Measurements from ENCODE around the gene NAB1. TPM values are rescaled to one million over a fixed set of nuclear protein-coding genes. Genes with fewer than 3 reads are reported as not detected.

The NAB1 gene
- total RNA-seq, 1 donor from 2014 or later = 71.5 TPM

GRCh38 chr2:190637281-190637734 is 11.6 kb upstream of the NAB1 start:
- Histone ChIP-seq H3K9ac (no peak overlapping the region), H3F3A (ENCODE audit: low read depth) (no peaks in the 10 kb centered on the region), H3K36me3 (no peaks in the 10 kb centered on the region), H3K4me3 (no peak overlapping the region), H4K20me1 (ENCODE audit: low read depth) (no peaks in the 10 kb centered on the region), H3K4me2 (no peak overlapping the region), H3K4me1 (no peaks in the 10 kb centered on the region), H3K79me2 (ENCODE audit: low read depth) (no peaks in the 10 kb centered on the region), H3K27ac (no peak overlapping the region), H2AFZ (replicated peaks) (peak overlapping the region; percentile 72), H3K27me3 (no peaks in the 10 kb centered on the region), H3K9me3 (ENCODE audit: low read depth) (no peaks in the 10 kb centered on the region)
- Mint-ChIP-seq H3K4me1 (peaks cover 22% of the 10 kb centered on the region), H3K27ac (peak overlapping the region; percentile 11), H3K27me3 (ENCODE audit: insufficient read depth, low read depth) (no peaks in the 10 kb centered on the region), H3K9me3 (no peaks in the 10 kb centered on the region), H3K36me3 (no peaks in the 10 kb centered on the region), H3K4me3 (no peak overlapping the region)
- no peak for DNase-seq (ENCODE audit: low spot score)
- TF ChIP-seq EZH2 (IDR thresholded peaks at IDR 0.05) (no peak), CTCF (IDR thresholded peaks at IDR 0.05) (no peak), EZH2phosphoT487 (IDR thresholded peaks at IDR 0.05) (no peak)

DNA sequence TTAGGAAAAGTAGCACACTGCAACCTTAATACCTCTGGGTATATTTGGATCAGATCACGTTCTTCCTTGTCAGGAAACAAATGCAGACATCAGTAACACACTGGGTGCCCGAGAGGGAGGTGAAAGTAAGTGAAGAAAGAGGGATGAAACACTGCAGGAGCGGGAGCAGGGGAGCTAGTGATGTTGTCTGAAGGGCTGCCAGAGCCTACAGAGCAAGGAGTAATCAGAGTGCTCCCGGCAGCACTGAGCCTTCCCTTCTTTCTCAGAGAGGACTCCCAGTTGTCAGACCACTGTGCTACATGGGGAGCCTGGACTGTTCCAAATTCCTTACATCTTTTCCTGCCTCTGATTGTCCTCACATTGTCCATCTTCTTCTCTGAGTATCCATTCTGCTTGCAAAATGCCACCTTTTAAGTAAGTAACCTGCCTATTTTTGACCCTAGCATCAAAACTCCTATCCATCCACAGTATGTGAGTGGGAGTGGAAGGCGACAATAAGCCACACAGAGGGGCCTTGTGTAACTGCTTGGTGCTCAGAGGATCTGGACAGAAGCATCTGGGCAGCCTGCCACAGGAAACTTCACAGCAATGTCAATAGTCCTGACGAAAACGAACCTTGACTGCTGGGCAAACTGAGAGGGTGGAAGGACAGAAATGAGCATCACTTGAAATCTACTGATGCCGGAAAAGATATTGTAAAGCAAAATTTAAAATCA is 10.8 kb upstream of the NAB1 start:
- H3K9me3 ChIP-seq (ENCODE audit: low read depth) = no peaks in the 10 kb centered on the region
- Mint-ChIP-seq H3K27me3 (ENCODE audit: insufficient read depth, low read depth) (no peaks in the 10 kb centered on the region), H3K9me3 (no peaks in the 10 kb centered on the region), H3K36me3 (no peaks in the 10 kb centered on the region), H3K4me3 (peak overlapping the region; percentile 68), H3K4me1 (peaks cover 22% of the 10 kb centered on the region), H3K27ac (no peak overlapping the region)
- peak overlapping the region; percentile 72 for H2AFZ ChIP-seq (replicated peaks)
- no peak overlapping the region for H3K9ac ChIP-seq
- H4K20me1 ChIP-seq (ENCODE audit: low read depth) = no peaks in the 10 kb centered on the region
- no peaks in the 10 kb centered on the region for H3K79me2 ChIP-seq (ENCODE audit: low read depth)
- no peak for DNase-seq (ENCODE audit: low spot score)
- no peak for TF ChIP-seq CTCF (IDR thresholded peaks at IDR 0.05)
- TF ChIP-seq EZH2phosphoT487 (IDR thresholded peaks at IDR 0.05) = no peak
- TF ChIP-seq EZH2 (IDR thresholded peaks at IDR 0.05) = no peak
- H3K4me2 ChIP-seq = no peak overlapping the region
- no peaks in the 10 kb centered on the region for H3K27me3 ChIP-seq
- no peaks in the 10 kb centered on the region for H3F3A ChIP-seq (ENCODE audit: low read depth)
- H3K27ac ChIP-seq = no peak overlapping the region
- H3K4me1 ChIP-seq = no peaks in the 10 kb centered on the region
- H3K4me3 ChIP-seq = no peak overlapping the region
- H3K36me3 ChIP-seq = no peaks in the 10 kb centered on the region

GRCh38 chr2:190640117-190640516 is 8.8 kb upstream of the NAB1 start:
- Histone ChIP-seq H3K36me3 (no peaks in the 10 kb centered on the region), H3F3A (ENCODE audit: low read depth) (no peaks in the 10 kb centered on the region), H3K27me3 (no peaks in the 10 kb centered on the region), H3K4me3 (no peak overlapping the region), H3K79me2 (ENCODE audit: low read depth) (no peaks in the 10 kb centered on the region), H3K4me1 (no peaks in the 10 kb centered on the region), H3K27ac (no peak overlapping the region), H2AFZ (replicated peaks) (no peak overlapping the region), H3K9ac (no peak overlapping the region), H4K20me1 (ENCODE audit: low read depth) (no peaks in the 10 kb centered on the region), H3K9me3 (ENCODE audit: low read depth) (no peaks in the 10 kb centered on the region), H3K4me2 (no peak overlapping the region)
- peaks cover 22% of the 10 kb centered on the region for H3K4me1 Mint-ChIP-seq
- TF ChIP-seq EZH2 (IDR thresholded peaks at IDR 0.05) = no peak
- TF ChIP-seq CTCF (IDR thresholded peaks at IDR 0.05) = no peak
- TF ChIP-seq EZH2phosphoT487 (IDR thresholded peaks at IDR 0.05) = no peak
- DNase-seq (ENCODE audit: low spot score) = no peak
- H3K36me3 Mint-ChIP-seq = no peaks in the 10 kb centered on the region
- H3K4me3 Mint-ChIP-seq = no peak overlapping the region
- H3K27me3 Mint-ChIP-seq (ENCODE audit: insufficient read depth, low read depth) = no peaks in the 10 kb centered on the region
- H3K27ac Mint-ChIP-seq = no peak overlapping the region
- no peaks in the 10 kb centered on the region for H3K9me3 Mint-ChIP-seq
